Measurements from ENCODE around the gene FUT9.

DNA sequence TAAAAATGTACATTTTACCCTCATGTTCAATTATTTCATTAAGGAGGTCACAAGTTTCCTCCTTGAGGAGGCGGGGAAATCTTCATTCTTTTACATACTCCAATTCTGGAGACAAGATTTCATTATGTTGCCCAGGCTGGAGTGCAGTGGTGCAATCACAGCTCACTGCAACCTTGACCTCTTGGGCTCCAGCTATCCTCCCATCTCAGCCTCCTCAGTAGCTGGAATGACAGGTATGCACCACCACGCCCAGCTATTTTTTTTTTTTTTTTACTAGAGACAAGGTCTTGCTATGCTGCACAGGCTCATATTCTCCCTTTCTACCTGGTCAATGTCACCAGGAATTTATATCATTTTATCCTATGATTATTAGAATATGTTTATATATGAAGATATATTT, 85.8 kb downstream of the FUT9 start:
- TF ChIP-seq, protein P1, sequence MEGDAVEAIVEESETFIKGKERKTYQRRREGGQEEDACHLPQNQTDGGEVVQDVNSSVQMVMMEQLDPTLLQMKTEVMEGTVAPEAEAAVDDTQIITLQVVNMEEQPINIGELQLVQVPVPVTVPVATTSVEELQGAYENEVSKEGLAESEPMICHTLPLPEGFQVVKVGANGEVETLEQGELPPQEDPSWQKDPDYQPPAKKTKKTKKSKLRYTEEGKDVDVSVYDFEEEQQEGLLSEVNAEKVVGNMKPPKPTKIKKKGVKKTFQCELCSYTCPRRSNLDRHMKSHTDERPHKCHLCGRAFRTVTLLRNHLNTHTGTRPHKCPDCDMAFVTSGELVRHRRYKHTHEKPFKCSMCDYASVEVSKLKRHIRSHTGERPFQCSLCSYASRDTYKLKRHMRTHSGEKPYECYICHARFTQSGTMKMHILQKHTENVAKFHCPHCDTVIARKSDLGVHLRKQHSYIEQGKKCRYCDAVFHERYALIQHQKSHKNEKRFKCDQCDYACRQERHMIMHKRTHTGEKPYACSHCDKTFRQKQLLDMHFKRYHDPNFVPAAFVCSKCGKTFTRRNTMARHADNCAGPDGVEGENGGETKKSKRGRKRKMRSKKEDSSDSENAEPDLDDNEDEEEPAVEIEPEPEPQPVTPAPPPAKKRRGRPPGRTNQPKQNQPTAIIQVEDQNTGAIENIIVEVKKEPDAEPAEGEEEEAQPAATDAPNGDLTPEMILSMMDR (IDR thresholded peaks at IDR 0.05; ENCODE audit: low read depth, low read length, poor library complexity, severe bottlenecking) = no peak
- TF ChIP-seq EZH2phosphoT487 (IDR thresholded peaks at IDR 0.05; ENCODE audit: borderline replicate concordance, low read length) = no peak

All from DOHH2 (cell line).